ENCODE results near the gene SRGAP2C.
"Not testable (repeated sequence)": the region's sequence is repeated elsewhere in the genome, so short reads cannot be mapped to it uniquely, and the experiment has no call there.

SRGAP2C gene

GRCh38 chr1:121168152-121168668, 16.6 kb upstream of the SRGAP2C start:
- H3K9ac ChIP-seq (ENCODE audit: low read length); H2AFZ ChIP-seq (ENCODE audit: low read depth, low read length, severe bottlenecking); H3F3A ChIP-seq (ENCODE audit: insufficient read depth); H3K9me2 ChIP-seq (replicated peaks; ENCODE audit: insufficient read depth, low read length); H3K4me2 ChIP-seq (ENCODE audit: low read depth, low read length, poor library complexity, severe bottlenecking); H3K4me3 ChIP-seq (ENCODE audit: insufficient read depth, low read length, poor library complexity, severe bottlenecking); H3K27ac ChIP-seq (ENCODE audit: low read depth, low read length); H3K36me3 ChIP-seq (ENCODE audit: low read length); H3K27me3 ChIP-seq (ENCODE audit: low read length); H3K79me2 ChIP-seq (ENCODE audit: insufficient read depth, low read length); H4K20me1 ChIP-seq (ENCODE audit: low read depth, low read length); H3K9me3 ChIP-seq (ENCODE audit: insufficient read depth, low read length): not testable (repeated sequence)

DNA sequence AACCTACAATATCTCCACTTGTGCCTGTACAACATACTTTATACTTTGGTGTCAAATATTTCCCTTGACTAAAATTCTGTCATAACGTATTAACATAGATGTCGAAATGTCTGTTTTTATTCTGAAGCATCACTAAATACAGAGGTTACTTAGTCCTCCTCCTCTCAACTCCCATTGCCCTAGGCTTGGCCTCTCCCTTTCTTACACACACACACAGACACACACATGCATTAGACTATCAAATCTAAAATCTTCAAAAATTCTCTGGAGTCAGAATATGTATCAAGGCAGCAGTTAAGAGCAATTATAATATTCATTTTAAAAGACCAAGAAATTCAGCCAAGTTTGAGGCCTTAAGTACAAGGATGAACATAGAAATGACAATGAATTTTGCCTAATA, 8.1 kb upstream of the SRGAP2C start:
- not testable (repeated sequence) for H3F3A ChIP-seq (ENCODE audit: insufficient read depth); H3K36me3 ChIP-seq (ENCODE audit: low read length); H4K20me1 ChIP-seq (ENCODE audit: low read depth, low read length); H2AFZ ChIP-seq (ENCODE audit: low read depth, low read length, severe bottlenecking); H3K79me2 ChIP-seq (ENCODE audit: insufficient read depth, low read length); H3K27ac ChIP-seq (ENCODE audit: low read depth, low read length); H3K9me2 ChIP-seq (replicated peaks; ENCODE audit: insufficient read depth, low read length); H3K9ac ChIP-seq (ENCODE audit: low read length); H3K27me3 ChIP-seq (ENCODE audit: low read length); H3K4me3 ChIP-seq (ENCODE audit: insufficient read depth, low read length, poor library complexity, severe bottlenecking); H3K4me2 ChIP-seq (ENCODE audit: low read depth, low read length, poor library complexity, severe bottlenecking); H3K9me3 ChIP-seq (ENCODE audit: insufficient read depth, low read length)

GRCh38 chr1:121178197-121178596, 6.6 kb upstream of the SRGAP2C start:
- not testable (repeated sequence) for H3K27ac ChIP-seq (ENCODE audit: low read depth, low read length); H4K20me1 ChIP-seq (ENCODE audit: low read depth, low read length); H3K36me3 ChIP-seq (ENCODE audit: low read length); H3K9me2 ChIP-seq (replicated peaks; ENCODE audit: insufficient read depth, low read length); H3K4me3 ChIP-seq (ENCODE audit: insufficient read depth, low read length, poor library complexity, severe bottlenecking); H3F3A ChIP-seq (ENCODE audit: insufficient read depth); H3K4me2 ChIP-seq (ENCODE audit: low read depth, low read length, poor library complexity, severe bottlenecking); H3K27me3 ChIP-seq (ENCODE audit: low read length); H3K79me2 ChIP-seq (ENCODE audit: insufficient read depth, low read length); H2AFZ ChIP-seq (ENCODE audit: low read depth, low read length, severe bottlenecking); H3K9me3 ChIP-seq (ENCODE audit: insufficient read depth, low read length); H3K9ac ChIP-seq (ENCODE audit: low read length)

DNA sequence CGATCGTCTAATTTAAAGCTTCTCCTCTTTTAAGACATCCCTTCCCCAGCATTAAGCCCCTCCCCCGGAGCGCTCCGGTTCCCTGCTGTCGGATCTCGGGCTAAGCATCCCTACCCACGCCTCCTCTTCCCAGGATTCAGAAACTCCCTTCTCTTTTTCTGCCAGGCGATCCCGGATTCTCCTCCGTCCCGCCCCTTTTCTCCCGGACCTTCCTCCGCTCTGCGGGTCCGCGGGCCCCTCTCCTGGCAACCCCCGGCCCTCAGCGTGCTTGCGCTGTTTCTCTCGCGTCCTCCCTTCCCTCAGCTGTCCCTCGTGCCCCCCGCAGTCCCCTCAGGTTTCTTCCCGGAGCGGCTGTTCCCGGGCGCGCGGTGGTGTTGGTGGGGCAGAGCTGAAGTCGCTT, 908 bp upstream of the SRGAP2C start:
- peak overlapping the region; percentile 52 for H3K4me3 ChIP-seq (ENCODE audit: insufficient read depth, low read length, poor library complexity, severe bottlenecking)
- not testable (repeated sequence) for H3K79me2 ChIP-seq (ENCODE audit: insufficient read depth, low read length); H3F3A ChIP-seq (ENCODE audit: insufficient read depth); H3K9me2 ChIP-seq (replicated peaks; ENCODE audit: insufficient read depth, low read length); H3K27me3 ChIP-seq (ENCODE audit: low read length); H3K9me3 ChIP-seq (ENCODE audit: insufficient read depth, low read length); H3K36me3 ChIP-seq (ENCODE audit: low read length); H4K20me1 ChIP-seq (ENCODE audit: low read depth, low read length); H2AFZ ChIP-seq (ENCODE audit: low read depth, low read length, severe bottlenecking)
- H3K9ac ChIP-seq (ENCODE audit: low read length), result peak overlapping the region; percentile 55
- peak overlapping the region; percentile 55; the same call in 1 of the 2 replicates for H3K27ac ChIP-seq (ENCODE audit: low read depth, low read length)
- peak overlapping the region; percentile 31 for H3K4me2 ChIP-seq (ENCODE audit: low read depth, low read length, poor library complexity, severe bottlenecking)

GRCh38 chr1:121185140-121185708, 449 bp downstream of the SRGAP2C start:
- H3K9ac ChIP-seq (ENCODE audit: low read length), result peak overlapping the region; percentile 28; the same call in 1 of the 2 replicates

GRCh38 chr1:121186191-121186590, 1.4 kb downstream of the SRGAP2C start:
- not testable (repeated sequence) for H3F3A ChIP-seq (ENCODE audit: insufficient read depth); H3K9me2 ChIP-seq (replicated peaks; ENCODE audit: insufficient read depth, low read length); H3K9ac ChIP-seq (ENCODE audit: low read length); H3K4me2 ChIP-seq (ENCODE audit: low read depth, low read length, poor library complexity, severe bottlenecking); H3K27ac ChIP-seq (ENCODE audit: low read depth, low read length); H3K36me3 ChIP-seq (ENCODE audit: low read length); H3K79me2 ChIP-seq (ENCODE audit: insufficient read depth, low read length); H3K9me3 ChIP-seq (ENCODE audit: insufficient read depth, low read length); H3K27me3 ChIP-seq (ENCODE audit: low read length); H3K4me3 ChIP-seq (ENCODE audit: insufficient read depth, low read length, poor library complexity, severe bottlenecking); H2AFZ ChIP-seq (ENCODE audit: low read depth, low read length, severe bottlenecking); H4K20me1 ChIP-seq (ENCODE audit: low read depth, low read length)

More at GRCh38 chr1:121185140-121185708, 449 bp downstream of the SRGAP2C start:
- H3K4me3 ChIP-seq (ENCODE audit: insufficient read depth, low read length, poor library complexity, severe bottlenecking); H4K20me1 ChIP-seq (ENCODE audit: low read depth, low read length); H3K9me2 ChIP-seq (replicated peaks; ENCODE audit: insufficient read depth, low read length); H3K27me3 ChIP-seq (ENCODE audit: low read length); H3K9me3 ChIP-seq (ENCODE audit: insufficient read depth, low read length); H2AFZ ChIP-seq (ENCODE audit: low read depth, low read length, severe bottlenecking); H3K36me3 ChIP-seq (ENCODE audit: low read length); H3K4me2 ChIP-seq (ENCODE audit: low read depth, low read length, poor library complexity, severe bottlenecking); H3K79me2 ChIP-seq (ENCODE audit: insufficient read depth, low read length); H3F3A ChIP-seq (ENCODE audit: insufficient read depth); H3K27ac ChIP-seq (ENCODE audit: low read depth, low read length): not testable (repeated sequence)

GRCh38 chr1:121187914-121188313, 3.1 kb downstream of the SRGAP2C start:
- not testable (repeated sequence) for H3K9me2 ChIP-seq (replicated peaks; ENCODE audit: insufficient read depth, low read length); H3K9me3 ChIP-seq (ENCODE audit: insufficient read depth, low read length); H3K79me2 ChIP-seq (ENCODE audit: insufficient read depth, low read length); H3K27me3 ChIP-seq (ENCODE audit: low read length); H3K9ac ChIP-seq (ENCODE audit: low read length); H3K27ac ChIP-seq (ENCODE audit: low read depth, low read length); H3K36me3 ChIP-seq (ENCODE audit: low read length); H2AFZ ChIP-seq (ENCODE audit: low read depth, low read length, severe bottlenecking); H3F3A ChIP-seq (ENCODE audit: insufficient read depth); H3K4me3 ChIP-seq (ENCODE audit: insufficient read depth, low read length, poor library complexity, severe bottlenecking); H4K20me1 ChIP-seq (ENCODE audit: low read depth, low read length)
- peak overlapping the region; percentile 10 for H3K4me2 ChIP-seq (ENCODE audit: low read depth, low read length, poor library complexity, severe bottlenecking)

DNA sequence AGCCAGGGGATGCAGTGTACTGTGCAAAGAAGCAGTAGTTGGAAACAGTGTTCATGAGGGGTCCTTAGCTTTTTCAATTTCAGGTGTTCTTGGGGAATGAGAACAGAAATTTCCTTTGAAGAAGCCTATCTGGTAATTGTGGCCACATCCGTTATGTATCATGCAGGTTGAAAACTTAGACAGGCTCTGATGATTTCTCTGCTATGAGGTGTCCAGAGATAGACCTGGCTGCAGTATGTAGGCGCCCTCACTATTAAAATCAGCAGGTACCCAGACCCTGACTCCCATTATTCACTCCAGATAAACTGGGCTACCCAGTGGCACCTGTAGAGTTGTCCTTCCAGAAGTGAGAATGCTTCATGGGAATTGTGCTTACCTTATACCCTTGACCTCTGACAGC, 7.7 kb downstream of the SRGAP2C start:
- not testable (repeated sequence) for H3K27me3 ChIP-seq (ENCODE audit: low read length); H3K9me2 ChIP-seq (replicated peaks; ENCODE audit: insufficient read depth, low read length); H3K36me3 ChIP-seq (ENCODE audit: low read length); H3K4me2 ChIP-seq (ENCODE audit: low read depth, low read length, poor library complexity, severe bottlenecking); H2AFZ ChIP-seq (ENCODE audit: low read depth, low read length, severe bottlenecking); H3K9ac ChIP-seq (ENCODE audit: low read length); H4K20me1 ChIP-seq (ENCODE audit: low read depth, low read length); H3F3A ChIP-seq (ENCODE audit: insufficient read depth); H3K27ac ChIP-seq (ENCODE audit: low read depth, low read length); H3K4me3 ChIP-seq (ENCODE audit: insufficient read depth, low read length, poor library complexity, severe bottlenecking); H3K79me2 ChIP-seq (ENCODE audit: insufficient read depth, low read length); H3K9me3 ChIP-seq (ENCODE audit: insufficient read depth, low read length)

Measured in SU-DHL-6 (cell line).